NCI-H526 (cell line): ENCODE measurements around the gene GYPC.
"Not testable (repeated sequence)": the region's sequence is repeated elsewhere in the genome, so short reads cannot be mapped to it uniquely, and the experiment has no call there.

Source experiments
- DNase-seq, 2 experiments: peaks; one replicate each; lab custom pipeline; 2025; lab: John Stamatoyannopoulos, UW

GYPC gene

GRCh38 chr2:126699716-126700581 lies 44.0 kb downstream of the GYPC start:
- DNase-seq = no peak

- DNase-seq = no peak
These were observed 44.7 kb downstream of the GYPC start for GRCh38 chr2:126700677-126701076.

- no peak for DNase-seq
These were observed 47.4 kb downstream of the GYPC start for GRCh38 chr2:126703311-126703710.

GRCh38 chr2:126704434-126705160 lies 48.6 kb downstream of the GYPC start:
- no peak for DNase-seq

- DNase-seq = no peak
These were observed 51.2 kb downstream of the GYPC start for GRCh38 chr2:126707191-126707590.

- no peak for DNase-seq
These were observed 52.0 kb downstream of the GYPC start for GRCh38 chr2:126707941-126708340.

GRCh38 chr2:126714191-126714965 lies 58.4 kb downstream of the GYPC start:
- DNase-seq = no peak

- DNase-seq = no peak
These were observed 59.2 kb downstream of the GYPC start for GRCh38 chr2:126715111-126715510.

GRCh38 chr2:126715576-126716406 lies 59.8 kb downstream of the GYPC start:
- no peak for DNase-seq

GRCh38 chr2:126717277-126717676 lies 61.3 kb downstream of the GYPC start:
- DNase-seq = not testable (repeated sequence)

GRCh38 chr2:126717928-126718327 lies 62.0 kb downstream of the GYPC start:
- DNase-seq = no peak

- DNase-seq = no peak
These were observed 63.4 kb downstream of the GYPC start for GRCh38 chr2:126719191-126719832.

GRCh38 chr2:126719833-126720351 lies 63.9 kb downstream of the GYPC start:
- no peak for DNase-seq

GRCh38 chr2:126720638-126721037 lies 64.7 kb downstream of the GYPC start:
- DNase-seq = no peak

- no peak for DNase-seq
These were observed 66.1 kb downstream of the GYPC start for GRCh38 chr2:126722081-126722480.

- no peak for DNase-seq
These were observed 66.6 kb downstream of the GYPC start for GRCh38 chr2:126722546-126722945.

- no peak for DNase-seq
These were observed 67.4 kb downstream of the GYPC start for GRCh38 chr2:126723281-126723815.

GRCh38 chr2:126725580-126725979 lies 69.6 kb downstream of the GYPC start:
- DNase-seq = no peak

GRCh38 chr2:126729896-126730295 lies 73.9 kb downstream of the GYPC start:
- no peak for DNase-seq

- DNase-seq = no peak
These were observed 74.7 kb downstream of the GYPC start for GRCh38 chr2:126730655-126731054.

- no peak for DNase-seq
These were observed 75.4 kb downstream of the GYPC start for GRCh38 chr2:126731353-126731752.
